Lung (tissue), 12 donors: ENCODE data around the gene TAS2R38. TPM values are rescaled to one million over a fixed set of nuclear protein-coding genes. Genes with fewer than 3 reads are reported as not detected.

Experiments used
- ATAC-seq: fragments of 200-7000 bp; cut with Tn5 transposase; one replicate; pipeline ENCODE4 v1.9.1; 2020; ENCODE audit warnings: moderate number of reproducible peaks; ENCODE audit not compliant: insufficient read depth, low FRiP score
- DNase-seq, 3 donors: peaks; one replicate each; pipeline ENCODE4 v3.0.0-alpha.2; 2013 to 2017
- H3K27ac ChIP-seq, 2 donors: one replicate each; pipeline ENCODE4 v1.5.1; 2013; ENCODE audit warnings: mild to moderate bottlenecking in 2 of 2, moderate library complexity in 2 of 2, control low read depth in 1 of 2, inconsistent platforms in 1 of 2, low read depth in 1 of 2, low read length in 1 of 2
- H3K27me3 ChIP-seq, 3 donors: one replicate each; pipeline ENCODE4 v1.5.1; 2013; ENCODE audit warnings: low read length in 2 of 3; ENCODE audit not compliant: control insufficient read depth in 3 of 3, insufficient read depth in 3 of 3
- H3K36me3 ChIP-seq, 4 donors: one replicate each; pipeline ENCODE4 v1.5.1; 2013; ENCODE audit warnings: low read length in 4 of 4, mild to moderate bottlenecking in 1 of 4, moderate library complexity in 1 of 4; ENCODE audit not compliant: control insufficient read depth in 4 of 4, insufficient read depth in 4 of 4
- H3K4me1 ChIP-seq, 5 donors: one replicate each; pipeline ENCODE4 v1.5.1; 2013; ENCODE audit warnings: low read length in 5 of 5, mild to moderate bottlenecking in 2 of 5, moderate library complexity in 1 of 5; ENCODE audit not compliant: control insufficient read depth in 5 of 5, insufficient read depth in 5 of 5
- H3K4me3 ChIP-seq: one replicate; pipeline ENCODE4 v1.5.1; 2013; ENCODE audit warnings: mild to moderate bottlenecking, control low read depth, moderate library complexity
- H3K9ac ChIP-seq, 2 donors: one replicate each; pipeline ENCODE4 v1.5.1; 2013; ENCODE audit warnings: low read length in 2 of 2, control low read depth in 1 of 2; ENCODE audit not compliant: insufficient read depth in 1 of 2
- H3K9me3 ChIP-seq, 4 donors: one replicate each; pipeline ENCODE4 v1.5.1; 2013; ENCODE audit warnings: low read length in 3 of 4, mild to moderate bottlenecking in 1 of 4, moderate library complexity in 1 of 4; ENCODE audit not compliant: control insufficient read depth in 4 of 4, insufficient read depth in 3 of 4
- WGBS, 2 donors: extraction: QIAGEN DNeasy Blood & Tissue Kit; methylation state at CpG; one replicate each; pipeline ENCODE4 v1.1.7; 2013; 5-methylcytosine and 5-hydroxymethylcytosine counted together
- polyA plus RNA-seq, 2 donors: library from polyadenylated mRNA; stranded (reverse); fragments of 200-250 nt; gene quantifications; one replicate each; pipeline ENCODE4 v1.2.1, GENCODE V29; 2013
- total RNA-seq, 2 donors: library from RNA; depleted of rRNA in 1 of 2; stranded (reverse); fragments of >200 nt in 1 of 2; gene quantifications; one replicate each; pipeline ENCODE4 v1.2.1, GENCODE V29; 2014 to 2021
- TF ChIP-seq, protein P1 (sequence below): IDR thresholded peaks from 2 replicates; pipeline ENCODE4 v1.5.1; 2012; ENCODE audit warnings: mild to moderate bottlenecking; ENCODE audit errors: control extremely low read depth, extremely low read depth
- donor health status: control.
- donor health status: control.
- donor health status: Bipolar disorder and iron deficiency.
- donor health status: healthy.
- donor health status: DM: yes; HTN: yes; CAD: no.

The TAS2R38 gene
- total and polyA plus RNA-seq, 4 donors = not detected

DNA sequence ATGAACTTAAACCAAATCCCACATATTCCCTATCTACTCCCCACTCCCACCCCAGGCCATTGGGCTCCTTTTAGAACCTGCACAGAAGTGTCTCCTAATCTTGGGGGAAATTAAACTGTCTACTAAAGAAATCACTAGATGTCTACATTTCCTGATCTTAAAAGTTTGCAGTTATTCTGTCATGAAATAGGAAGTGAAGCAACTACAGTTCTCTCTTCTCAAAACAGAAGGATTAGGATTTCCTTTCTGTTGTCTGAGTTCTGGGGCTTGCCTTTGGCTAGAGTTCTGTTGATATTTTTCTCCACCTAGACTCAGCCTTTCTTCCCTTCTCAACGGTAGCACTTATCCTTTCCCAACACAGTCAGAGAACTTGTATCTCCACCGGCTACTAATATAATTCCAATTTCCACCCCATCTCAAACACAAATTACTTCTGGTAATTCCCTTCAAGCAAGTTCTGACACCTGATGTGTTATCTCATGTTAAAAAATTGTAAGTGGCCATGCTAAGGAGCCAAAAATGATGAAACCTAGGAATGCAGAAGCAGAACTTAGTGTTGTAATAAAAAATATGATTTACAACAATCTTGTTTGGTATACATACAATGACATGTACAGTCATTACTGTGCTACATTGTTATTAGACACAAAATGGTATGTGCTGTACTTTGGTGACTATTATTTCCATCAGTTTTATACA lies 45.3 kb downstream of the TAS2R38 start:
- H3K9me3 ChIP-seq = peaks cover 0 to 3% (median 0%) of the 10 kb centered on the region in 4 donors
- no peaks in the 10 kb centered on the region for H3K36me3 ChIP-seq
- H3K27ac ChIP-seq = no peak overlapping the region
- ATAC-seq (no peak), DNase-seq (no peak)
- WGBS, 2 donors = 25 to 50% methylated on average over 2 of the region's 2 CpGs
- H3K27me3 ChIP-seq = no peaks in the 10 kb centered on the region
- no peak overlapping the region for H3K9ac ChIP-seq
- no peaks in the 10 kb centered on the region for H3K4me1 ChIP-seq
- H3K4me3 ChIP-seq = no peak overlapping the region
- TF ChIP-seq, protein P1, sequence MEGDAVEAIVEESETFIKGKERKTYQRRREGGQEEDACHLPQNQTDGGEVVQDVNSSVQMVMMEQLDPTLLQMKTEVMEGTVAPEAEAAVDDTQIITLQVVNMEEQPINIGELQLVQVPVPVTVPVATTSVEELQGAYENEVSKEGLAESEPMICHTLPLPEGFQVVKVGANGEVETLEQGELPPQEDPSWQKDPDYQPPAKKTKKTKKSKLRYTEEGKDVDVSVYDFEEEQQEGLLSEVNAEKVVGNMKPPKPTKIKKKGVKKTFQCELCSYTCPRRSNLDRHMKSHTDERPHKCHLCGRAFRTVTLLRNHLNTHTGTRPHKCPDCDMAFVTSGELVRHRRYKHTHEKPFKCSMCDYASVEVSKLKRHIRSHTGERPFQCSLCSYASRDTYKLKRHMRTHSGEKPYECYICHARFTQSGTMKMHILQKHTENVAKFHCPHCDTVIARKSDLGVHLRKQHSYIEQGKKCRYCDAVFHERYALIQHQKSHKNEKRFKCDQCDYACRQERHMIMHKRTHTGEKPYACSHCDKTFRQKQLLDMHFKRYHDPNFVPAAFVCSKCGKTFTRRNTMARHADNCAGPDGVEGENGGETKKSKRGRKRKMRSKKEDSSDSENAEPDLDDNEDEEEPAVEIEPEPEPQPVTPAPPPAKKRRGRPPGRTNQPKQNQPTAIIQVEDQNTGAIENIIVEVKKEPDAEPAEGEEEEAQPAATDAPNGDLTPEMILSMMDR = no peak

Other genes with a start within 250 kb of the TAS2R38 start
- gene SSBP1, start 235.4 kb downstream of the TAS2R38 start, total RNA-seq = 100 to 1,000 TPM in 1 of 2 donors, 10 to 100 TPM in 1; 96.8 to 109 TPM
- 100 to 1,000 TPM; 162 to 263 TPM for gene SSBP1, start 235.4 kb downstream of the TAS2R38 start, polyA plus RNA-seq
- 10 to 100 TPM in 1 of 2 donors, 1 to 10 TPM in 1; 2.2 to 13.0 TPM for gene TAS2R3, start 209.7 kb downstream of the TAS2R38 start, total RNA-seq
- gene TAS2R3, start 209.7 kb downstream of the TAS2R38 start, polyA plus RNA-seq = not detected
- 1 to 10 TPM; 1.4 to 9.3 TPM for gene TAS2R4, start 197.1 kb downstream of the TAS2R38 start, total RNA-seq
- under 1 TPM; 0.06 to 0.35 TPM for gene TAS2R4, start 197.1 kb downstream of the TAS2R38 start, polyA plus RNA-seq
- 1 to 10 TPM; 1.2 to 6.8 TPM for gene TAS2R5, start 183.6 kb downstream of the TAS2R38 start, total RNA-seq
- gene TAS2R5, start 183.6 kb downstream of the TAS2R38 start, polyA plus RNA-seq = under 1 TPM; 0.41 to 0.55 TPM
- gene PRSS37, start 132.3 kb downstream of the TAS2R38 start, total RNA-seq = not detected
- gene PRSS37, start 132.3 kb downstream of the TAS2R38 start, polyA plus RNA-seq = not detected
- under 1 TPM in 1 of 2 donors, not detected in 1; 0.20 TPM for gene OR9A4, start 57.4 kb downstream of the TAS2R38 start, total RNA-seq
- gene OR9A4, start 57.4 kb downstream of the TAS2R38 start, polyA plus RNA-seq = not detected
- gene CLEC5A, start 26.8 kb downstream of the TAS2R38 start, total RNA-seq = 1 to 10 TPM; 2.7 to 8.8 TPM
- 10 to 100 TPM in 1 of 2 donors, 1 to 10 TPM in 1; 4.4 to 19.1 TPM for gene CLEC5A, start 26.8 kb downstream of the TAS2R38 start, polyA plus RNA-seq
- 10 to 100 TPM in 1 of 2 donors, 1 to 10 TPM in 1; 4.0 to 11.4 TPM for gene MGAM, start 22.1 kb upstream of the TAS2R38 start, total RNA-seq
- 10 to 100 TPM in 1 of 2 donors, under 1 TPM in 1; 0.61 to 21.3 TPM for gene MGAM, start 22.1 kb upstream of the TAS2R38 start, polyA plus RNA-seq
- under 1 TPM; 0.20 to 0.52 TPM for gene MGAM2, start 137.9 kb upstream of the TAS2R38 start, total RNA-seq
- under 1 TPM in 1 of 2 donors, not detected in 1; 0.93 TPM for gene MGAM2, start 137.9 kb upstream of the TAS2R38 start, polyA plus RNA-seq